ENCODE data around the gene SOWAHA.

SOWAHA gene

DNA sequence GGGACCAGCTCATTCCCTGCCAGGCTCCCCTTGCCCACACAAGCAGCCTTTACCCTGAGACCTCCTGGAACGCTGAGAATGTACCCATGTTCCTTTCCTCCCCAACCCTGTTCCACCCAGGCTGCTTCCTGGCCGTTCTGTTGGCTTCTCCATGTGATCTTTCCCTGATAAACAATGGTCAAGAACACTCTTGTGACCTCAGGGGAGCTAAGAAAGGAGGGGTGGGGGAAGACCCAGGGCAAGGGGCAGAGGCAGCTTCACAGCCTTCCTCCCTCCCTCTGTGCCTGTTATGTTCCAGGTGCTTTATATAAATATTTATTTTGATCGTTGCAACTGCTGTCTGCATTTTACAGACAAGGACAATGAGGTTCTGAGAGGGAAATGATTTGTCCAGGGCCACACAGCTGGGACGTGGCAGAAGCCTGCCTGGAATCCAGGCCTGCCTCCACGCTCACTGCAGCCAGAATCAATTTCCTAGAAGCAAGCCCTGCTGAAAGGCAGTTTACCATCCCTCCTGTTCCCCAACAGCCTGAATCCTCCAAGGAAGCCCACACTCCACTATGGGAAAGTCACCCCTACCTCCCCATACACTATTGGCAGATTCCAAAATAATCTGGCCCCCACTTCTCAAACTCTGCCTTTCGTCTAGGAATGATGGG, 13.5 kb downstream of the SOWAHA start:
- H3K4me2 ChIP-seq (ENCODE audit: low read length), result no peak overlapping the region
- H3K79me2 ChIP-seq (ENCODE audit: control insufficient read depth, insufficient read depth, low read length, poor library complexity), result peaks cover 6% of the 10 kb centered on the region
- H2BK12ac ChIP-seq (ENCODE audit: low read length), result no peak overlapping the region
- no peak overlapping the region for H3K4me3 ChIP-seq (ENCODE audit: low read depth, low read length)
- WGBS (ENCODE audit: extremely low coverage, insufficient coverage, insufficient read length), result no CpG with 5 or more reads among the region's 6 CpGs
- H3K14ac ChIP-seq (ENCODE audit: low read length), result no peak overlapping the region
- H3K4me1 ChIP-seq (ENCODE audit: control insufficient read depth in 1 of 2, insufficient read depth in 2 of 2, low read length in 2 of 2), result peaks cover 28 to 36% of the 10 kb centered on the region in 2 experiments
- H2BK5ac ChIP-seq (ENCODE audit: low read depth, low read length, poor library complexity), result no peak overlapping the region
- peak overlapping the region; percentile 4 for H2AK5ac ChIP-seq (ENCODE audit: low read length)
- no peaks in the 10 kb centered on the region for H3K9me3 ChIP-seq (ENCODE audit: insufficient read depth, low read depth, low read length)
- H4K8ac ChIP-seq (ENCODE audit: low read depth, low read length), result peak overlapping the region; percentile 64
- H3K79me1 ChIP-seq (ENCODE audit: low read length), result peaks cover 23% of the 10 kb centered on the region
- H3K23ac ChIP-seq (ENCODE audit: low read length), result no peak overlapping the region
- H2BK120ac ChIP-seq (ENCODE audit: insufficient read depth, low read length, poor library complexity), result peak overlapping the region; percentile 21
- H2AFZ ChIP-seq (ENCODE audit: insufficient read depth, low read length, poor library complexity), result peak overlapping the region; percentile 24
- no peak overlapping the region for H3K4ac ChIP-seq (ENCODE audit: low read depth, low read length)
- peak overlapping the region; percentile 51 for H3K18ac ChIP-seq (ENCODE audit: low read length)
- H4K12ac ChIP-seq (ENCODE audit: low read depth, low read length), result no peak overlapping the region
- no peak for DNase-seq
- peak overlapping the region; percentile 53 for H4K91ac ChIP-seq (ENCODE audit: low read depth, low read length)
- peaks cover 0 to 3% of the 10 kb centered on the region in 2 experiments for H3K36me3 ChIP-seq (ENCODE audit: control insufficient read depth in 1 of 2, insufficient read depth in 2 of 2, low read length in 2 of 2)
- H3K9ac ChIP-seq (ENCODE audit: low read length), result no peak overlapping the region
- no peak overlapping the region for H3K27ac ChIP-seq (ENCODE audit: low read depth, low read length)
- H3K27me3 ChIP-seq (ENCODE audit: insufficient read depth, low read length), result no peaks in the 10 kb centered on the region

DNA sequence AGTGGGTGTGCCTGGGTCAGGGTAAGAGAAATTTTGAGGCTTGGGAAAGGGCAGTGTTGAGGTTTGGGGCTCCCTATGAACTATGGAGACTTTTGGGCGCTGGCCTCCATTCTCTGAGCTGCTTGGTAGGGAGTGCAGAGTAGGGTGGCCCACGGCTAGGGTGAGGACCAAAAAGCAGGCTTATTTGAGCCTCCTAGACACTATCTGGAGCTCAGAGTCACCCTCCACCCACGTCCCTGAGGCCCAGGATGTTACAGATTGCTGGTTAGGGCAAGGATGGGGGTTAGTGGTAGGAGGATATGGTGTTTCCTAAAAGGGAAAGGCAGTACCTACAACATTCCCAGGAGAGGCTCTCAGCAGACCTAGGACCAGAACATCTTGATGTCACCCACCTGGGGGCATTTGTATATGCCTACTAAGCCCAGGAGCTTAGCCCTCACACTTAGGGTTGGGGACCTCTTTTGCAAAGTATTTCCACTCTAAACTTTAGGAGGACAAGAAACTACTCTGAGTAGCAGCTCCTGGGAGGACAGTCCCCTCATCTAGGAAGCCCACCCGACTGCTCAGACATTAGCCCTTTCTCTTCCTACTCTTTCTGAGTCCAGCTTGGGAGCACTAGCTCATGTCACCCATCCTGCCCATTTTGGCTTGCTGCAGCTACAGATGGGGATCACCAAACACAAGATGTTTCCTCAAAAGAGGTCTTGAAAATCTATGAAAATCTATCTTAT, 15.0 kb downstream of the SOWAHA start:
- no peak overlapping the region for H4K91ac ChIP-seq (ENCODE audit: low read depth, low read length)
- no peaks in the 10 kb centered on the region for H3K9me3 ChIP-seq (ENCODE audit: insufficient read depth, low read depth, low read length)
- peaks cover 0 to 3% of the 10 kb centered on the region in 2 experiments for H3K36me3 ChIP-seq (ENCODE audit: control insufficient read depth in 1 of 2, insufficient read depth in 2 of 2, low read length in 2 of 2)
- no peak overlapping the region for H3K4ac ChIP-seq (ENCODE audit: low read depth, low read length)
- no peak overlapping the region for H2AK5ac ChIP-seq (ENCODE audit: low read length)
- no peak overlapping the region for H2BK5ac ChIP-seq (ENCODE audit: low read depth, low read length, poor library complexity)
- H3K18ac ChIP-seq (ENCODE audit: low read length), result no peak overlapping the region
- peaks cover 6% of the 10 kb centered on the region for H3K79me2 ChIP-seq (ENCODE audit: control insufficient read depth, insufficient read depth, low read length, poor library complexity)
- no peak overlapping the region for H2BK12ac ChIP-seq (ENCODE audit: low read length)
- no peak overlapping the region for H3K14ac ChIP-seq (ENCODE audit: low read length)
- H3K4me2 ChIP-seq (ENCODE audit: low read length), result no peak overlapping the region
- no peak overlapping the region for H2BK120ac ChIP-seq (ENCODE audit: insufficient read depth, low read length, poor library complexity)
- H2AFZ ChIP-seq (ENCODE audit: insufficient read depth, low read length, poor library complexity), result no peak overlapping the region
- H3K4me3 ChIP-seq (ENCODE audit: low read depth, low read length), result no peak overlapping the region
- H3K79me1 ChIP-seq (ENCODE audit: low read length), result peaks cover 22% of the 10 kb centered on the region
- H3K4me1 ChIP-seq (ENCODE audit: control insufficient read depth in 1 of 2, insufficient read depth in 2 of 2, low read length in 2 of 2), result peaks cover 22 to 30% of the 10 kb centered on the region in 2 experiments
- H3K9ac ChIP-seq (ENCODE audit: low read length), result no peak overlapping the region
- no peak overlapping the region for H3K23ac ChIP-seq (ENCODE audit: low read length)
- H3K27ac ChIP-seq (ENCODE audit: low read depth, low read length), result no peak overlapping the region
- WGBS (ENCODE audit: extremely low coverage, insufficient coverage, insufficient read length), result no CpG with 5 or more reads among the region's 4 CpGs
- no peak for DNase-seq
- H4K8ac ChIP-seq (ENCODE audit: low read depth, low read length), result no peak overlapping the region
- no peak overlapping the region for H4K12ac ChIP-seq (ENCODE audit: low read depth, low read length)
- H3K27me3 ChIP-seq (ENCODE audit: insufficient read depth, low read length), result no peaks in the 10 kb centered on the region

GRCh38 chr5:132828846-132829494, 15.9 kb downstream of the SOWAHA start:
- H2BK5ac ChIP-seq (ENCODE audit: low read depth, low read length, poor library complexity), result no peak overlapping the region
- peaks cover 17% of the 10 kb centered on the region for H3K79me1 ChIP-seq (ENCODE audit: low read length)
- H3K4me3 ChIP-seq (ENCODE audit: low read depth, low read length), result no peak overlapping the region
- no peak overlapping the region for H4K12ac ChIP-seq (ENCODE audit: low read depth, low read length)
- H3K9me3 ChIP-seq (ENCODE audit: insufficient read depth, low read depth, low read length), result no peaks in the 10 kb centered on the region
- H2AFZ ChIP-seq (ENCODE audit: insufficient read depth, low read length, poor library complexity), result no peak overlapping the region
- H2BK120ac ChIP-seq (ENCODE audit: insufficient read depth, low read length, poor library complexity), result no peak overlapping the region
- peaks cover 17 to 22% of the 10 kb centered on the region in 2 experiments for H3K4me1 ChIP-seq (ENCODE audit: control insufficient read depth in 1 of 2, insufficient read depth in 2 of 2, low read length in 2 of 2)
- H4K91ac ChIP-seq (ENCODE audit: low read depth, low read length), result no peak overlapping the region
- WGBS (ENCODE audit: extremely low coverage, insufficient coverage, insufficient read length), result no CpG with 5 or more reads among the region's 4 CpGs
- H3K27me3 ChIP-seq (ENCODE audit: insufficient read depth, low read length), result no peaks in the 10 kb centered on the region
- H4K8ac ChIP-seq (ENCODE audit: low read depth, low read length), result no peak overlapping the region
- H3K18ac ChIP-seq (ENCODE audit: low read length), result no peak overlapping the region
- no peak overlapping the region for H2AK5ac ChIP-seq (ENCODE audit: low read length)
- H3K4ac ChIP-seq (ENCODE audit: low read depth, low read length), result no peak overlapping the region
- no peak overlapping the region for H3K4me2 ChIP-seq (ENCODE audit: low read length)
- peaks cover 6% of the 10 kb centered on the region for H3K79me2 ChIP-seq (ENCODE audit: control insufficient read depth, insufficient read depth, low read length, poor library complexity)
- H3K23ac ChIP-seq (ENCODE audit: low read length), result no peak overlapping the region
- H3K14ac ChIP-seq (ENCODE audit: low read length), result no peak overlapping the region
- no peak overlapping the region for H2BK12ac ChIP-seq (ENCODE audit: low read length)
- no peak overlapping the region for H3K27ac ChIP-seq (ENCODE audit: low read depth, low read length)
- no peak for DNase-seq
- no peak overlapping the region for H3K9ac ChIP-seq (ENCODE audit: low read length)
- H3K36me3 ChIP-seq (ENCODE audit: control insufficient read depth in 1 of 2, insufficient read depth in 2 of 2, low read length in 2 of 2), result peaks cover 0 to under 1% of the 10 kb centered on the region in 2 experiments

DNA sequence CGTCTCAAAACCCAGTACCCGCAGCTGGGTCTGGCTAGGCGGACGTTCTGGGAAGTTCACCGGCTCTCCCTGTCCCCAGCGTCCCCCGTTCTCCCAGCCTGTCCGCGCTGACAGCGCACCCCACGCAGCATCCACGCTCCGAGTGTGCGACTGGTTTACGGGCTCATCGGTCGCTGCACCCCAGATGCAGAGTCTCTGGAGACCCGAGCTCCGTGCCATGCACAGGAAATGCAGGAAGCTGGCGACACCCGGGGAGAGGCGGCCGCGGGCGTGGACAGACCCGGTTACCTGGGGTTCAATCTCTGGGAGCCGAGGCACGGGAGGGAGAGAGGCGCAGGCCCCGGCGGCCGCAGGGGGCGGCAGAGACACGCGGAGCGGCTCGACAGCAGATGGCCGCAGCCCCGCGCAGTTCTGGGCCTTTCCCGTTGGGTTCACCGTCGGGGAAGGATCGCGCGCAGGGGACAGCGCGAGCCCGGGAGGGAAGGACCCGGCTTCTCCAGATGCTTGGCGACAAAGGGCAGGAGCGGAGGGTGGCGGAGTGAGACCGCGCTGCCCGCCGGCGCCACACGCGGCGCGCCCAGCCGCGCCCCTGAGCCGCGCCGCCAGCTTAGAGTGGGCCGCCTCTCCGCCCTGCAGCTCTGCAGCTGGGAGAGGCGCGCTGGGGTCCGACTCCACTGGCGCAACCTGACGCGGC, 16.8 kb downstream of the SOWAHA start:
- Histone ChIP-seq H2AK5ac (ENCODE audit: low read length) (peak overlapping the region; percentile 44), H2BK12ac (ENCODE audit: low read length) (no peak overlapping the region), H3K27ac (ENCODE audit: low read depth, low read length) (peak overlapping the region; percentile 24), H4K12ac (ENCODE audit: low read depth, low read length) (peak overlapping the region; percentile 79), H2BK5ac (ENCODE audit: low read depth, low read length, poor library complexity) (peak overlapping the region; percentile 31), H3K18ac (ENCODE audit: low read length) (peak overlapping the region; percentile 92), H3K9ac (ENCODE audit: low read length) (peak overlapping the region; percentile 70), H3K79me2 (ENCODE audit: control insufficient read depth, insufficient read depth, low read length, poor library complexity) (peaks cover 6% of the 10 kb centered on the region), H2AFZ (ENCODE audit: insufficient read depth, low read length, poor library complexity) (peak overlapping the region; percentile 94), H3K4me2 (ENCODE audit: low read length) (peak overlapping the region; percentile 81), H3K4me3 (ENCODE audit: low read depth, low read length) (peak overlapping the region; percentile 76), H3K4ac (ENCODE audit: low read depth, low read length) (peak overlapping the region; percentile 50), H3K27me3 (ENCODE audit: insufficient read depth, low read length) (no peaks in the 10 kb centered on the region), H3K4me1 (ENCODE audit: control insufficient read depth in 1 of 2, insufficient read depth in 2 of 2, low read length in 2 of 2) (peaks cover 17 to 22% of the 10 kb centered on the region in 2 experiments), H3K23ac (ENCODE audit: low read length) (no peak overlapping the region), H4K8ac (ENCODE audit: low read depth, low read length) (peak overlapping the region; percentile 81), H2BK120ac (ENCODE audit: insufficient read depth, low read length, poor library complexity) (peak overlapping the region; percentile 78), H4K91ac (ENCODE audit: low read depth, low read length) (peak overlapping the region; percentile 93), H3K79me1 (ENCODE audit: low read length) (peaks cover 17% of the 10 kb centered on the region), H3K36me3 (ENCODE audit: control insufficient read depth in 1 of 2, insufficient read depth in 2 of 2, low read length in 2 of 2) (no peaks in the 10 kb centered on the region), H3K9me3 (ENCODE audit: insufficient read depth, low read depth, low read length) (no peaks in the 10 kb centered on the region), H3K14ac (ENCODE audit: low read length) (peak overlapping the region; percentile 94)
- no CpG with 5 or more reads among the region's 75 CpGs for WGBS (ENCODE audit: extremely low coverage, insufficient coverage, insufficient read length)
- DNase-seq, result peak; percentile 47 to 75
